Cardiac septum (tissue), 1 donor: ENCODE measurements around the gene ARFGAP3. TPM values are rescaled to one million over a fixed set of nuclear protein-coding genes. Genes with fewer than 3 reads are reported as not detected.
A peak's percentile ranks its signal among the peaks of the same experiment; 100 is the strongest.

Experiments used
- DNase-seq: peaks from one replicate; pipeline ENCODE4 v3.0.0-alpha.2; 2020; ENCODE audit warnings: low spot score
- intact Hi-C: fragments of 100-400 bp; cut with DNase I; formaldehyde crosslinking; loops from one replicate; pipeline ENCODE4 v1.14.0; 2022
- long read RNA-seq: library from polyadenylated mRNA; unstranded; transcript quantifications from one replicate; pipeline ENCODE4 v2.0.0, GENCODE V29; 2021
- total RNA-seq: library from RNA; stranded (reverse); fragmentation: NEBNext Ultra II Directional; extraction: Animal tissue kit (Norgen Biotek cat#: 25700); gene quantifications from one replicate; pipeline ENCODE4 v1.2.1, GENCODE V29; 2021
- donor health status: DM: no; HTN: no; CAD: no.

ARFGAP3 gene
- total RNA-seq, result 32.5 TPM
- long read RNA-seq, transcript ARFGAP3-201 (16 exons, 2,857 nt), result major isoform, 56 of 85 reads
- long read RNA-seq, partial matches to known transcripts, result 14 of 85 reads
- long read RNA-seq, other reads (novel, unspliced or antisense), result 14 of 85 reads

- intact Hi-C loops, result loop anchor here (5.0 kb wide), 1 partner anchor 160 kb away; the partner anchor contains the start of gene PACSIN2
- peak; percentile 97 for DNase-seq
Observed at GRCh38 chr22:42856865-42857704, at the start of gene ARFGAP3. Gene ARFGAP3 (minus strand): TSS chr22:42857273. CDS start chr22:42857182, 91 bp downstream.

GRCh38 chr22:42905702-42906183, 48.7 kb upstream of the ARFGAP3 start:
- intact Hi-C loops, result loop anchor here (5.0 to 10.0 kb wide), 2 partner anchors 119 to 192 kb away; no protein-coding TSS in a partner anchor
- peak; percentile 87 for DNase-seq

GRCh38 chr22:42905217-42905616, 48.1 kb upstream of the ARFGAP3 start:
- DNase-seq, result no peak

GRCh38 chr22:42904050-42904449, 47.0 kb upstream of the ARFGAP3 start:
- intact Hi-C loops, result loop anchor here (5.0 to 10.0 kb wide), 2 partner anchors 37 to 121 kb away; no protein-coding TSS in a partner anchor
- DNase-seq, result no peak

More at GRCh38 chr22:42905217-42905616, 48.1 kb upstream of the ARFGAP3 start:
- intact Hi-C loops, result loop anchor here (5.0 to 10.0 kb wide), 2 partner anchors 120 to 192 kb away; no protein-coding TSS in a partner anchor

GRCh38 chr22:42902875-42903510, 45.9 kb upstream of the ARFGAP3 start:
- intact Hi-C loops, result loop anchor here (5.0 to 10.0 kb wide), 2 partner anchors 36 to 122 kb away; no protein-coding TSS in a partner anchor

GRCh38 chr22:42901790-42902508, 44.9 kb upstream of the ARFGAP3 start:
- DNase-seq, result no peak
- intact Hi-C loops, result loop anchor here (5.0 to 10.0 kb wide), 2 partner anchors 35 to 123 kb away; no protein-coding TSS in a partner anchor

More at GRCh38 chr22:42902875-42903510, 45.9 kb upstream of the ARFGAP3 start:
- DNase-seq, result no peak

- intact Hi-C loops, result no loop called here
- DNase-seq, result no peak
Observed at GRCh38 chr22:42897960-42898359, 40.9 kb upstream of the ARFGAP3 start.

- intact Hi-C loops, result no loop called here
- no peak for DNase-seq
Observed at GRCh38 chr22:42895541-42895981, 38.5 kb upstream of the ARFGAP3 start.

- intact Hi-C loops, result no loop called here
- no peak for DNase-seq
Observed at GRCh38 chr22:42895087-42895486, 38.0 kb upstream of the ARFGAP3 start.

DNA sequence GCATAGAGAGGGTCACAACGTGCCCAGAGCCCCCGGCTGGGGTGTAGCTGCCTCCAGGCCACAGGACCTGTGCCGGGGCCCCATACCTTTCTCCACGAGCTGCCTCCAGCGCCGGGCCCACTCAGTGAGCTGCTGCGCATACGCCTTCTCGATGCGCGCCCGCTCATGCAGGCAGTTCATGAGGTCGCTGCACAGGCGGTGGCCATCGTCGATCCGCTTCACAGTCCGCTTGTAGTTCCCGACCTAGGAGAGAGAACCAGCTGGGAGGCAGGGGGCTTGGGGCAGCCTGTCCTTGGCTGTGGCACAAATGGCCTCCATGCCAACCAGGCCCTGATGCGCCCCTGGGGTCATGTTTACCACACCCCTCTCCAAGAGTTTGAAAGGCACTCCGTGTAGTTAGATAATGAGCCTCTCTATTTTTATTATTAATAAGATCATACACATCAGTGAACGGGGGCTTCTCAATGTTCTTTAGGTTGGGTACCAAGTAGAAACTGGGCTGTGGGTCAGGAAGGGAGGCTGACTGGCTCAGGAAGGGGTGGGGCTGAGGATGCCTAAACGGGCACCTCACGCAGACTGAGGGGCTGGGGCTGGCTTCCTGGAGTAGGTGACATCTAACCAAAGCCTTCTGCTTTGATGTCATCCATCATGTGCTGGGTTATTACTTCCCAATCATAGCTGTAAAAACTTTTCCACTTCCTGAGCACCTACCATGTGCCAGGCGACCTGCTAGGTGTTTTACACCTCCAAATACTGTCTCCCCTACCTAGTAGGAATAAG, 36.5 kb upstream of the ARFGAP3 start:
- DNase-seq, result no peak
- intact Hi-C loops, result no loop called here

DNA sequence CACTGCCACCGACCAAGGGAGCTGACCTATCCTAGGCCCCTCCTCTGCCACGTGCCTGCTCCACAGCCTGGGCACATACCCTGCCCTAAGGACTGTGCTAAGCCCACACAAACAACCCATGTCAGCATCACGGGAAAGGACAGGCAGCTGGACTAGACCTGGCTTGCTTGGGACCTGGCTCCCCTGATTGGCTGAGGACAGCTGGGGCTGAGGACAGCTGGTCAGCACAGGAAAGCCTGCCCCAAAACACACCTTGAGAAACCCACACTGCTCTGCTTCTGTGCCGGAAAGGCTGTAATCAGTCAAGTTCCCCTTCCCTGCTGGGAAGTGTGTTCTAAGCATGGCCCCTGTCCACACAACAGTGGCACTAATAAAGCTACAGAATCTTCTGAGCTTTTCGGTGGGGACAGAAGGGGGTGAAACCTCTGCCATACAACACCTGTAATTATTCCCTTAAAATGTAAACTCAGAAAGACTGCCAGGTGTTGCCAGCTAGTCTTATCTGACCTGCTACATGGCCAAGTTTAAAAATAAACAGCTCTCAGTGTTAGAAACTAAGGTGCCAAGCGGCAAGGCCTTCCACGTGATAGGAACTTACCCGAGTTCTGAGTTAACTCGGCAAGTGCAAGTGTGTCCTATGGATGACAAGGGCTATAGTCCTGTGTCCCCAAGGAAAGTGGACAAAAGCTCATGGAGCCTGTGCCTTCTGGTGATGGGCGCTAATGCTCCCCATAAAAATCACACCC, 35.7 kb upstream of the ARFGAP3 start:
- DNase-seq, result peak; percentile 92
- intact Hi-C loops, result no loop called here

DNA sequence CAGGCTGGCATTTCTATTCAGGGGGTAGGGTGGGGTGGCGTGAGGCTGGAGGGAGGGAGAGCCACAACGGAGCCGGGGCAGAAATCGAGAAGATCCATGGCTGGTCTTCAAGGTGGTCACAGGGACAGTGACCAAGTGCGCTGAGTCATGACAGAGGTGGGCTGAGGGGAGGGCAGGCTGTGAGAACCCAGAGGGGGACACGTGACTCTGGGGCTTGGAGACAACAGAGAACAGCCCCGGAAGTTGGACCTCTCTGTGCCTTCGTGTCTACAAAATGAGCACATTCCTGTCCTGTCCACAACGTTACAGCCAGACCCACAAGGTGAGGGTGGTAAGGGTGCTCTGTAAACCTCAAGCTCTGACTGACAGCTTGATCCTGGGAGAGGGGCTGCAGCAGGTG, 35.1 kb upstream of the ARFGAP3 start:
- DNase-seq, result no peak
- intact Hi-C loops, result no loop called here

- intact Hi-C loops, result no loop called here
- DNase-seq, result no peak
Observed at GRCh38 chr22:42891696-42892095, 34.6 kb upstream of the ARFGAP3 start.

- intact Hi-C loops, result no loop called here
- DNase-seq, result no peak
Observed at GRCh38 chr22:42891008-42891407, 33.9 kb upstream of the ARFGAP3 start.

DNA sequence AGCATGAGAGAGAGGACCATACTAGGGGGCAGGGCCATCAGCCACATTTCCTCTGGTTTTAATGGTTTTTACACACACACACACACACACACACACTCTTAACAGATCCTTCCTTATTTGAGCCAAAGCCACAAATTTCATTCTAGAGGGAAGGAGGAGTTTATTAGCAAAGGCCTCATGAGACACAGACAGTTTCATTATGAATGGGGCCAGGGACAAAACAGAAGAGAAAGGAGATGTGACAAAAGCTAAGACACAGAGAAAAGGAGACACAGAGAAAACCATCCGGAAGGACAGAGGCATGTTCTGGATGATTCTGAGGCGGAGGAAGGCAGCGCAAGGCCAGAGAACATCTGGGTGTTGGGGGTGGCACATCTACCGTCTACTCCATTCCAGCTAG, 32.2 kb upstream of the ARFGAP3 start:
- no peak for DNase-seq
- intact Hi-C loops, result no loop called here

- intact Hi-C loops, result no loop called here
- no peak for DNase-seq
Observed at GRCh38 chr22:42887523-42888507, 30.7 kb upstream of the ARFGAP3 start.

DNA sequence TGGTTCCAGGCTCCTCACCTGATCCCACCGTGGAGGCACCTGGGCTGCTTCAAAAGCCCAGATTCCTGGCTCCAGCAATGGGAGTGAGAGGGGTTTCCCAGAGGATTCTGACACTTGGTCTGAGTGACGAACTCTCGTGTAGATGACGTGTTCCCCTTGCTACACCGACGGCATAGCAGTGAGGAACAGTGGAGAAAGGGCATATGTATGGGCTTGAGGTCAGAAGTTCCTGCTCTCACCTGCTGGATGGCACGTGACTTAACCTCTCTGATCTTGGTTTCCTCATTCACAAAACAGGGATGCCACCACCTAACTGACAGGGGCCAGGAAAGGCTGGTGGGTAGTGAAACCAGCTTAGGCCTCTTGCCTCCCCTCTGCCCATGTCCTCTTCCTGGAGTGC, 30.0 kb upstream of the ARFGAP3 start:
- intact Hi-C loops, result no loop called here
- DNase-seq, result no peak
